ENCODE measurements around the gene PPFIA2. TPM values are rescaled to one million over a fixed set of nuclear protein-coding genes. Genes with fewer than 3 reads are reported as not detected.

PPFIA2 gene
- total and polyA plus RNA-seq, 3 donors from 2014 or later: 10.5 to 22.1 (median 18.3) TPM

DNA sequence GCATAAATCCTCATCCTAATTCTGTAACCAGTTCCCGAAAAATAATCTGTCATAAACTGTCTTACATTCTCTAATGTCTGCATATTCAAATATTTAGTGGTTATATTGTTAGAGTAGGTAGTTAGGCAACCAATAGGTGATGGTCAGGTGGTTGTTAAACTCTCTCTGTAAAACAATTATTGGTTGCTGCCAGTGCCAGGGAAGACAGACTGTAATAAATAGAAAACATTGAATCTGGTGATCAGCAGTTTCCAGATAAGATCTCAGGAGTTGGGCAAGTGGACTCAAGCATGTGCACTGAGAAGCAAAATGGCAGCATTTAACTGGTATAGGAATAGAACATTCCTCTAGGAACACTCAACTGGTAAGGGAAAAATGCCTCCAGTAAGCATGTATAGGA, 355.8 kb downstream of the PPFIA2 start:
- no peak overlapping the region for H3K4me3 ChIP-seq
- H3K36me3 ChIP-seq (ENCODE audit: low read depth, missing control alignments): no peaks in the 10 kb centered on the region
- DNase-seq: no peak
- H3K9me3 ChIP-seq: no peaks in the 10 kb centered on the region
- intact Hi-C loops (cut with DNase I; ENCODE audit: low total_unique reads): no loop called here
- no peak overlapping the region for H3K27ac ChIP-seq
- WGBS, 2 donors: 84 to 95% methylated on average over 1 of the region's 1 CpG
- H3K4me1 ChIP-seq: no peaks in the 10 kb centered on the region
- H3K27me3 ChIP-seq: no peaks in the 10 kb centered on the region
- TF ChIP-seq, protein P1, sequence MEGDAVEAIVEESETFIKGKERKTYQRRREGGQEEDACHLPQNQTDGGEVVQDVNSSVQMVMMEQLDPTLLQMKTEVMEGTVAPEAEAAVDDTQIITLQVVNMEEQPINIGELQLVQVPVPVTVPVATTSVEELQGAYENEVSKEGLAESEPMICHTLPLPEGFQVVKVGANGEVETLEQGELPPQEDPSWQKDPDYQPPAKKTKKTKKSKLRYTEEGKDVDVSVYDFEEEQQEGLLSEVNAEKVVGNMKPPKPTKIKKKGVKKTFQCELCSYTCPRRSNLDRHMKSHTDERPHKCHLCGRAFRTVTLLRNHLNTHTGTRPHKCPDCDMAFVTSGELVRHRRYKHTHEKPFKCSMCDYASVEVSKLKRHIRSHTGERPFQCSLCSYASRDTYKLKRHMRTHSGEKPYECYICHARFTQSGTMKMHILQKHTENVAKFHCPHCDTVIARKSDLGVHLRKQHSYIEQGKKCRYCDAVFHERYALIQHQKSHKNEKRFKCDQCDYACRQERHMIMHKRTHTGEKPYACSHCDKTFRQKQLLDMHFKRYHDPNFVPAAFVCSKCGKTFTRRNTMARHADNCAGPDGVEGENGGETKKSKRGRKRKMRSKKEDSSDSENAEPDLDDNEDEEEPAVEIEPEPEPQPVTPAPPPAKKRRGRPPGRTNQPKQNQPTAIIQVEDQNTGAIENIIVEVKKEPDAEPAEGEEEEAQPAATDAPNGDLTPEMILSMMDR (IDR thresholded peaks at IDR 0.05): no peak
- no peak for TF ChIP-seq POLR2A (IDR thresholded peaks at IDR 0.05)

DNA sequence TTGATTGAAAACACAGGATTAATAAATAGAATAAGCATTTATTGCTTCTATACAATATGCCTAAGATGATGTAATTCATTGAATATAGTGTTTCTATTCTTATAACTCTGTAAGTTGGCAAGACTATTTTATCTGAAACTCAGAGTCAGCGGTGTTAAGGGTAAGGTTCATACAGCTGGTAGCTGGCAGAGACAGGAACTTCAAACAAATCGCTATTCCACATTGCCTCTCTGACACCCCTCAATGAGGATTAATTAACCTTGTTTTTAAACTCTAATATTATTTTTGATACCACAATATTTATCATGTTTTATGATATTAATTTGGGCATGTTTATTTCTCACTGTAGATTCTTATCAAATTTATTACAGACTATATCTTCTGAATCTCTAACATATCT, 357.9 kb downstream of the PPFIA2 start:
- intact Hi-C loops (cut with DNase I; ENCODE audit: low total_unique reads): no loop called here
- WGBS, 2 donors: 83 to 89% methylated on average over 2 of the region's 2 CpGs

DNA sequence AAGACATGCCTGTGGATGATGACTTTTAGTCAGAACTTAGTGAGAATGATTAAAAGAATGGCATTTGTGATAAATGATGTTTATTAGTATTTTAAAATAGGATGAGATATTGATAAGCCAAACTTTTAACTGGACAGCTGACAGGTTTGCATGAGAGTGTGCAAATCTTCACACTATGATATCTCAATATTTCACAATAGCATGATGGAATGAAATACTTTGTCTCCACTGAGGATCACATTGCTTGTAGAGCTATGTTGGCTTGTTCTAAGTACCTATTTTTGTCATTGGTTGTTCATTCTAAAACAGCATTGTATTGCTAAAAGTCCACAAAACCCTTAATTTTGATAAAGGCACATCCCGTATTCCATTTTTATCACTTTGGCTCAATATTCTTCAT, 359.1 kb downstream of the PPFIA2 start:
- DNase-seq: no peak
- 87 to 89% methylated on average over 1 of the region's 1 CpG for WGBS, 2 donors

More for the DNA sequence above, 357.9 kb downstream of the PPFIA2 start:
- no peaks in the 10 kb centered on the region for H3K36me3 ChIP-seq (ENCODE audit: low read depth, missing control alignments)
- no peak overlapping the region for H3K4me3 ChIP-seq
- H3K27ac ChIP-seq: no peak overlapping the region
- H3K9me3 ChIP-seq: no peaks in the 10 kb centered on the region
- H3K27me3 ChIP-seq: no peaks in the 10 kb centered on the region
- DNase-seq: no peak
- no peaks in the 10 kb centered on the region for H3K4me1 ChIP-seq
- TF ChIP-seq POLR2A (IDR thresholded peaks at IDR 0.05): no peak
- TF ChIP-seq, protein P1 (IDR thresholded peaks at IDR 0.05): no peak

DNA sequence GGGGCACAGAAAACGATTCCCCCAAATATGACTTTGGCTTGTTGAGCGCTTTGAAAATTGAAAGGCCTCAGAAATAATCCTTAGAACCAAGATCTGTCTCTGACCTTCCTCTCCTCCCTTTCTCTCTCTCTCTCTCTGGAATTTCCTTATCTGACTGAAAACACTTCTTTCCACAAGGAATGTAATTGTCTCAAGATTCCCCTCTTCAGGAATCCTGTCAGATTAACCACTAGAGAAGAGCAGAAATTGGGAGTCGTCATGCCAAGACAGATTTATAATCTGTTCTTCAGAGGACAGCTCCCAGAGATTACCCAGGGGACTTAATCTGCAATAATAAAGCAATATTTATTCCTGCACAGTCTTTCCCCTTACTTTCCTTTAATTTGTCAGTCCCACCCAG, 363.7 kb downstream of the PPFIA2 start:
- intact Hi-C loops (cut with DNase I; ENCODE audit: low total_unique reads): no loop called here
- no peaks in the 10 kb centered on the region for H3K9me3 ChIP-seq
- no peak overlapping the region for H3K27ac ChIP-seq
- 67 to 68% methylated on average over 3 of the region's 3 CpGs for WGBS, 2 donors
- no peaks in the 10 kb centered on the region for H3K36me3 ChIP-seq (ENCODE audit: low read depth, missing control alignments)
- H3K4me1 ChIP-seq: no peaks in the 10 kb centered on the region
- no peak for DNase-seq
- TF ChIP-seq, protein P1 (IDR thresholded peaks at IDR 0.05): no peak
- no peak for TF ChIP-seq POLR2A (IDR thresholded peaks at IDR 0.05)
- no peaks in the 10 kb centered on the region for H3K27me3 ChIP-seq
- no peak overlapping the region for H3K4me3 ChIP-seq

More for the DNA sequence above, 359.1 kb downstream of the PPFIA2 start:
- Histone ChIP-seq H3K27me3 (no peaks in the 10 kb centered on the region), H3K9me3 (no peaks in the 10 kb centered on the region), H3K27ac (no peak overlapping the region), H3K4me1 (no peaks in the 10 kb centered on the region), H3K36me3 (ENCODE audit: low read depth, missing control alignments) (no peaks in the 10 kb centered on the region), H3K4me3 (no peak overlapping the region)
- TF ChIP-seq, protein P1 (IDR thresholded peaks at IDR 0.05): no peak
- no peak for TF ChIP-seq POLR2A (IDR thresholded peaks at IDR 0.05)
- intact Hi-C loops (cut with DNase I; ENCODE audit: low total_unique reads): no loop called here

DNA sequence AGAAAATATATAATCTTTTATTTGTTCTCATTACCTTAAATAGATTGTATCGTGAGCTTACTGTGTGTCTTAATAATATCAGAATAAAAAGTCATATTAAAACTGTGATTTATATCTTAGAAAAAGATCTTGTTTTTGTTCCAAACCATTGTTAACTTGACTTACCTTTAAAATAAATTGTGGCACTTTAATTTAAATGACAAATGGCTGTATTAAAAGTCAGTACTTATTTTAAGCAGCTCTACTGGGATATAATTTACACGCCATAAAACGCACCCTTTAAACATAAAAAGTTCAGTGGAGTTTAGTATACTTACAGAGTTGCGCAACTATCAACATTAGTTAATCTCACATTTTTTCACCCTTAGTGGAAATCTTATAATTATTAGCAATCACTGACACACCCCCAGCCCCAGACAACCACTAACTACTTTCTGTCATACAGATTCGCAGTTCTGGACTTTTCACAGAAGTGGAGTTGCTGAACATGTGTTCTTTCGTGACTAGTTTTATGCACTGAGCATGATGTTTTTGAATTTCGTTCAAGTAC, 369.5 kb downstream of the PPFIA2 start:
- H3K27ac ChIP-seq: no peak overlapping the region
- intact Hi-C loops (cut with DNase I; ENCODE audit: low total_unique reads): no loop called here
- WGBS, 2 donors: 94 to 96% methylated on average over 7 of the region's 7 CpGs
- DNase-seq: no peak
- H3K36me3 ChIP-seq (ENCODE audit: low read depth, missing control alignments): no peaks in the 10 kb centered on the region
- H3K4me3 ChIP-seq: no peak overlapping the region
- no peaks in the 10 kb centered on the region for H3K27me3 ChIP-seq
- H3K9me3 ChIP-seq: no peaks in the 10 kb centered on the region
- TF ChIP-seq POLR2A (IDR thresholded peaks at IDR 0.05): no peak
- no peaks in the 10 kb centered on the region for H3K4me1 ChIP-seq
